Measurements from ENCODE around the gene LSM12. TPM values are rescaled to one million over a fixed set of nuclear protein-coding genes. Genes with fewer than 3 reads are reported as not detected.

LSM12 gene
- total RNA-seq, 1 experiment from 2014 or later: 109 TPM

DNA sequence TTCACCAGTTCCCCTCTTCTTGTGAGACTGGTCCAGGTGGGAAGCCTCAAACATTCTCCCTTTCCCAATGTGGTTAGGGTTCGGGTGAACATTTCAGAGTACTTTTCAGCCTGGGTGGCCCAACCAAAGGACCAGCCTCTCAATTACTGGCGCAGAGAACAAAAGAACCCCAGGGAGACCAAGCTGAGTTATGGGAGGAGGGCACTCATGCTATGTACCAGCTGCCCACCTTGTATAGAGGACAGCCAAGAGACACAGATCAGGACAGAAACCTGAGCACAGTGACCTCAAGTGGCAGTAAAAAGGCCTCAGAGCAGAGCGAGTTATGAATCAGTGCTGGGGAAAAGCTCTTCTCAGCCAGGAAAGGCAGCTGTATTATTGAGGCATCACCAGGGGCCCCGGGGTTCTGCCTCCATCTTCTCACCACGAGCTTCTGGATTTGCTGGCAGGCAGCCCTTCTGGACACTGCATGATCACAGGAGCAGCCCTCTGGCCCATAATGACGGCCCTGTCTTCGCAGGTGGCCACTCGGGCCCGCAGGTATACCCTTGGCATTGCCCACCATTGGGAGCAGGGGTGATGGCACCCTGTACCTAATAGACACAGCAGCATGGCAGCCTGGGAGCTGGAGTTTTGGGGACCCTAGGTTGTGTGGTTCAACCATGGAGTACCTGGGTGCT is 7.9 kb upstream of the LSM12 start:
- DNase-seq: no peak
- Histone ChIP-seq H3K4me3 (ENCODE audit: insufficient read depth, low read depth, low read length) (no peak overlapping the region), H3K27me3 (ENCODE audit: control insufficient read depth, insufficient read depth, low read length) (no peaks in the 10 kb centered on the region), H3K36me3 (replicated peaks; ENCODE audit: control insufficient read depth, insufficient read depth, low read length) (peaks cover 29% of the 10 kb centered on the region)

DNA sequence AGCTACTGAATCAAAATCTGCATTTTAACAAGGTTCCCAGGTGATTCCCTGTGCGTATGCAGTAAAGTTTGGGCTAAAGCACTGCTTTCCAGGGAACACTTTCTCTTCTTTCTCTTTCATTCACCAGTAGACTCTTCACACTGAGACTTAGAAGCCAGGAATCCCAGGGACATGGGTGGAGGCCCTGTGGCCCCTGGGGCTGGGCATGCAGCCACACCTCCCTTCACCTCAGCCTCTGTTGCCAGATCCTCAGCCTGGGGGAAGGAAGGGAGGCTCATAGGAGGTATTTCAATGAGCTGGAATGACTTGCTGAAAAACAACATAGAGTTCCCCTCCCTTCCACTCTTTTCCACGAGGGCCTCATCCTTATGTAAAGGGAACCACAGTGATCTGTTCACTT is 5.3 kb upstream of the LSM12 start:
- Histone ChIP-seq H3K4me3 (ENCODE audit: insufficient read depth, low read depth, low read length) (peak overlapping the region; percentile 87), H3K27me3 (ENCODE audit: control insufficient read depth, insufficient read depth, low read length) (no peaks in the 10 kb centered on the region), H3K36me3 (replicated peaks; ENCODE audit: control insufficient read depth, insufficient read depth, low read length) (peaks cover 23% of the 10 kb centered on the region)
- peak; percentile 39 for DNase-seq

DNA sequence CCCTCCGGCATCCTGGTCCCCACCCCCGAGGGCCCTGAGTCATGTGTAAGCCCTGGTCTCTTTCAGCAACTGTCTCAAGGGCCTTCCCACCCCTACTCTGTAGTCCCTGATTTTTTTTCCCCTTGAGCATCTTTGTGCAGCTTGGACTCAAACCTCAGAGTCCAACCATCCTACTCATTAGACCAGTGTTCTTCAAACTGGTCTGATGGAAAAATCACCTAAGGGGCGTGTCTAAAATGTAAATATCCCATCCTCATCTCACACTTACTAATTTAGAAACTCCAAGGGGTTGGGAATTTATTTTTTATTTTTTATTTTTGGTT is 4.7 kb upstream of the LSM12 start:
- H3K4me3 ChIP-seq (ENCODE audit: insufficient read depth, low read depth, low read length): peak overlapping the region; percentile 87
- no peaks in the 10 kb centered on the region for H3K27me3 ChIP-seq (ENCODE audit: control insufficient read depth, insufficient read depth, low read length)
- peaks cover 18% of the 10 kb centered on the region for H3K36me3 ChIP-seq (replicated peaks; ENCODE audit: control insufficient read depth, insufficient read depth, low read length)
- no peak for DNase-seq

DNA sequence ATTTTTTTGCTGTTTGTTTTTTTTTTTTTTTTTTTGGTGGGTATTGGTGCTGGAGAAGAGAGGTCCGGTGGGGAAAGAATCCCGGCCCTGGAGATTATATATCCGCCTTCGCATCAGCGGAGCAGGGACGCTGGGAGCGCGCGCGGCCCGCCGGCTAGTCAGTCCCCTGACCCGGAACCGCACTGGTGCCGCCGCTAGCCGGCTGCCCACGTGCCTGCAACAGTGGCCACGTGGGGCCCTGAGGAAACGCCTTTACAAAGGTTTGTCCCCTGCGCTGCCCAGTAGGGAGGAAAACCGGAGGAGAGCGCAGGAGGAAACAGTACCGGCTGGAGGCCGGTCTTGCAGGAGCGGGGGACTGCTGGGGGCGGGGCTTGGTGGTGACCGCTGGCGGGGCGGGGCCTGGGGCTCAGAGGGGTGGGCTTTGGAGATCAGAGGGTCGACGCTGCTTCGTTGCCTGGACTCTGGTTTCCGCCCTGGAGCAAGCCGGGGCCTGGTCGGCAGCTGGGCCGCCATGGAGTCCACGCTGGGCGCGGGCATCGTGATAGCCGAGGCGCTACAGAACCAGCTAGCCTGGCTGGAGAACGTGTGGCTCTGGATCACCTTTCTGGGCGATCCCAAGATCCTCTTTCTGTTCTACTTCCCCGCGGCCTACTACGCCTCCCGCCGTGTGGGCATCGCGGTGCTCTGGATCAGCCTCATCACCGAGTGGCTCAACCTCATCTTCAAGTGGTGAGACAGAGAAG is 4.2 kb upstream of the LSM12 start, which contains the start of gene G6PC3:
G6PC3 (plus strand) TSS at position 281 of the 743 bp plus-strand sequence; CDS start at position 512, 231 bp downstream.
- peak; percentile 100 for DNase-seq
- no peaks in the 10 kb centered on the region for H3K27me3 ChIP-seq (ENCODE audit: control insufficient read depth, insufficient read depth, low read length)
- H3K36me3 ChIP-seq (replicated peaks; ENCODE audit: control insufficient read depth, insufficient read depth, low read length): peaks cover 13% of the 10 kb centered on the region
- peak within 1 kb of the TSS; percentile 87 for H3K4me3 ChIP-seq (ENCODE audit: insufficient read depth, low read depth, low read length)

DNA sequence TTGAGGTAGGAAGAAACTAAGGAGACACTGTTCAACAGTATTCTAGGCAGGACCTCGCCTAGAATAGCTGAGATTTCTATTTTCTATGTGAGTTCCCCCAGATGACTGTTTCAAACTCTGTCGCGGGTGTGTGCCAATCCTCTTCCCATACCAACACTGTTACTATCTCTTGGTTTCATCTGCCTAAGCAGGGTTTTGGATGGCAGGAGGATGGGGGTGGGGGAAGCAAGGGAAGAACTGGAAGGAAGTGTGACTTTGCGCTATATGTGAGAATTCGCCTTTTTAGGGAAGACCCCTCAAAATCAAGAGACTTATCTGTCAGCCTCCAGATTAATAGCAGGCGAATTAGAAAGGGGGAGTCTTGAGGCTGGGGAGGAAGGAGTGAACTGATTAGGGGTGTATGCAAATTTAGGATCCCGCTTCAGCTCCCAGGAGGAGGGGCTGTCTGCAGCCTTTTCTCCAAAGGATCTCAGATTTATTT is 3.5 kb upstream of the LSM12 start:
- Histone ChIP-seq H3K36me3 (replicated peaks; ENCODE audit: control insufficient read depth, insufficient read depth, low read length) (peaks cover 8% of the 10 kb centered on the region), H3K4me3 (ENCODE audit: insufficient read depth, low read depth, low read length) (peak overlapping the region; percentile 48), H3K27me3 (ENCODE audit: control insufficient read depth, insufficient read depth, low read length) (no peaks in the 10 kb centered on the region)
- peak; percentile 86 for DNase-seq

DNA sequence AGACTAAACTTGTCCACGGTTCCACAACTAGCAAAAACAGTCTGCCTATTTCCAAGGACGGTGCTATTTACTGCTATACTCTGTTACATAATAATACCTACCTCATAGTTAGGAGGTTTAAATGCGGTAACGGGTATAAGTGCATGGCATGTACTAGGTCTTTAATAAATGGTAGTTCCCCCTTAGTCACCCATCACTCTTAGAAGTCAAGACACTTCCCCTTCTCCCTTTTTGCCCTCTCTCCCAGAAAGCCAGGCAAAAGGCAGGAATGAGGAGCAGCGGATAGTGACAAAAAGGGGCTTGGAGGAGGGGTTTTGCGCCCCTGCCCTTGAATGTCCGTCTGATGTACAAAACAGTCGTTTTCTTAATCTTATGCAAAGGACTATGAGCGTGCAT is 1.1 kb upstream of the LSM12 start:
- Histone ChIP-seq H3K27me3 (ENCODE audit: control insufficient read depth, insufficient read depth, low read length) (no peaks in the 10 kb centered on the region), H3K36me3 (replicated peaks; ENCODE audit: control insufficient read depth, insufficient read depth, low read length) (peaks cover 5% of the 10 kb centered on the region), H3K4me3 (ENCODE audit: insufficient read depth, low read depth, low read length) (no peak overlapping the region)
- DNase-seq: no peak

DNA sequence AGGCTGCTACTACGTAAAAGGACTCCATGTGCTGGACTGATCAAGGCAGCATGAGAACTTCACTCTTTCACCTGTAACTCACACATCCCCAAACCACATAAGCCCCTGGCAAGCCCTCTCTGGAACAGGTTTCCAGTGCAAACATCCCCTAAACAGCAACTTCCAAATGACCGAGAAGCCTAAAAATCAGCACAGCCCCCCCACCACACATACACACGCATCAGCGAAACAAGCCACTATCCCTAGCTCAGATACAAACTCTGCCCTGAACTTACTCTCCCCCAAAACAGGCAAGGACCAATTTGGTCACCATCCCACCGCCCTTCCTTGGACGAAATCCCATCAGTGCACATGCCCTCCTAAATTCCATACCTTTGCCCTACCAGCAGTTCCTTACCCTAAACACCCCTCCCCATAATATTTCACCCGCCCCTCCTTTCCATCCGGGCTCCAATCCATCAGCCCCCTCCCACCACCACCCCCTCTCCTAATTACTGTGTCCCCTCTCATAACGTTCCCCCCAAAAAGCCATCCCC is 735 bp downstream of the LSM12 start:
- peak overlapping the region; percentile 70 for H3K4me3 ChIP-seq (ENCODE audit: insufficient read depth, low read depth, low read length)
- no peaks in the 10 kb centered on the region for H3K27me3 ChIP-seq (ENCODE audit: control insufficient read depth, insufficient read depth, low read length)
- peaks cover 8% of the 10 kb centered on the region for H3K36me3 ChIP-seq (replicated peaks; ENCODE audit: control insufficient read depth, insufficient read depth, low read length)
- no peak for DNase-seq

DNA sequence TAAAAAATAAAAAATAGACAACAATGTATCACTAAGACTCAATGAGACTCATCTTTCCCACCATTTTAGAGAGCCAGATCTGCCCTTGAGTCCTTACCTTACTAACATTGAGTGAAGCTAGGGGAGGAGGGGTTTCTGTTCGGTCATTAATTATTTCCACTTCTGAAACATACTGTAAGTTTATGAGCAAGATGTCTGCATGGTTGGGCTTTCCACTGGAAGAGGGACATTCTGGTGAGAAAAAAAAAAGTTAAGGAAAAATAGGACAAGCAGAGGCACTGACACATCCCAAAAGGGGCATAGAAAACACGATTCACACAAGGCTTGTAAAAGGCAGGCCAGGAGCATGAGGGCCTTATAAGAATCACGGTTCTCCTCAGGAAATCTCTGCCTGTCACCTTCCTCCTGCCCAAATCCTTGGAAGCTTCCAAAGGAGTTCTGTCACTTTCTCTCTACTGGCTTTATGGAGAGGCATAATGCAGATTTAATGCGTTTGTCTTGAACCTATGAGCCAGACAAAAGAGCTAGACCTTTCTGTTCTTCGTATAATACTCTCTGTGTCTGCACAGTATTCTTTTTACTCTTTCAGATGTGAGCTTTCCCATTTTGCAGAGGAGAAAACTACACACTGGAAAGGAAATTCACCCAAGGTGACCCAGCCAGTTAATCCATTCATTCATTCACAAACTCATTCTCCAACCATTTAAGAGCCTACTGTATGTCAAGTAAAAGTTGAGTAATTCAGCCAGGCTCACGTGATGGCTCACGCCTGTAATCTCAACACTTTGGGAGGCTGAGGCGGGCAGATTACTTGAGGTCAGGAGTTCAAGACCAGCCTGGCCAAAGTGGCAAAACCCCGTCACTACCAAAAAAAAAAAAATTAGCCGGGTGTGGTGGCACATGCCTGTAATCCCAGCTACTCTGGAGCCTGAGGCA is 2.5 kb downstream of the LSM12 start:
- no peak for DNase-seq
- H3K4me3 ChIP-seq (ENCODE audit: insufficient read depth, low read depth, low read length): no peak overlapping the region

DNA sequence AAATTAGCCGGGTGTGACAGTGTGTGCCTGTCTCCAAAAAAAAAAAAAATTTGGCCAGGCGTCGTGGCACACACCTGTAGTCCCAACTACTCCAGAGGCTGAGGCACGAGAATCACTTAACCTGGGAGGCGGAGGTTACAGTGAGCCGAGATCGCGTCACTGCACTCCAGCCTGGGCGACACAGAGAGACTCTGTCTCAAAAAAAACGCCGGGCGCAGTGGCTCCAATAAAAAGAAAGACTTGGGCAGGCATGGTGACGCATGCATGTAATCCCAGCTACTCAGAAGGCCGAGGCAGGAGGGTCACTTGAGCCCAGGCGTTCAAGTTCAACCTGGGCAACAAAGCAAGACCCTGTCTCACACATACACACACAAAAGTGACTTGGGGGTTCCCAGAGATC is 3.6 kb downstream of the LSM12 start:
- Histone ChIP-seq H3K4me3 (ENCODE audit: insufficient read depth, low read depth, low read length) (no peak overlapping the region), H3K36me3 (replicated peaks; ENCODE audit: control insufficient read depth, insufficient read depth, low read length) (peaks cover 14% of the 10 kb centered on the region), H3K27me3 (ENCODE audit: control insufficient read depth, insufficient read depth, low read length) (no peaks in the 10 kb centered on the region)
- DNase-seq: no peak

More for the DNA sequence above, 2.5 kb downstream of the LSM12 start:
- Histone ChIP-seq H3K27me3 (ENCODE audit: control insufficient read depth, insufficient read depth, low read length) (no peaks in the 10 kb centered on the region), H3K36me3 (replicated peaks; ENCODE audit: control insufficient read depth, insufficient read depth, low read length) (peaks cover 11% of the 10 kb centered on the region)

DNA sequence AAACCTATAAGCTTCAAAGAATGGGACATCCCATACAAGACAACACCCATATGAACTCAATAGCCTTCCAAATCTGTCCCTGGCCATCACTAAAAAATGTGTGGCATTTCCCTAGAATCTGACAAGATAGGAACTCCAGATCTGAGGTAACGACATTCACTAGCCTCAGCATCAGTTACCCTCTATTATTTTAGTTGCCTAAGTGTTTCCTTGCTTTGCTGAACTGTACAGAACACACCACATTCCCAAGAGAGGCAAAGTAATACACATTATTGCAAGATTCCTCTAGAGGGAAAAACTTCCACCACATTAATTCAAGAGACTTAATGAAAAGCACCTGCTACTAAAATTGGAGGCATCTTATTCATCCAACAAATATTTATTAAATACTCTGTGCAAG is 5.0 kb downstream of the LSM12 start:
- DNase-seq: no peak
- peaks cover 14% of the 10 kb centered on the region for H3K36me3 ChIP-seq (replicated peaks; ENCODE audit: control insufficient read depth, insufficient read depth, low read length)
- no peaks in the 10 kb centered on the region for H3K27me3 ChIP-seq (ENCODE audit: control insufficient read depth, insufficient read depth, low read length)
- H3K4me3 ChIP-seq (ENCODE audit: insufficient read depth, low read depth, low read length): no peak overlapping the region

DNA sequence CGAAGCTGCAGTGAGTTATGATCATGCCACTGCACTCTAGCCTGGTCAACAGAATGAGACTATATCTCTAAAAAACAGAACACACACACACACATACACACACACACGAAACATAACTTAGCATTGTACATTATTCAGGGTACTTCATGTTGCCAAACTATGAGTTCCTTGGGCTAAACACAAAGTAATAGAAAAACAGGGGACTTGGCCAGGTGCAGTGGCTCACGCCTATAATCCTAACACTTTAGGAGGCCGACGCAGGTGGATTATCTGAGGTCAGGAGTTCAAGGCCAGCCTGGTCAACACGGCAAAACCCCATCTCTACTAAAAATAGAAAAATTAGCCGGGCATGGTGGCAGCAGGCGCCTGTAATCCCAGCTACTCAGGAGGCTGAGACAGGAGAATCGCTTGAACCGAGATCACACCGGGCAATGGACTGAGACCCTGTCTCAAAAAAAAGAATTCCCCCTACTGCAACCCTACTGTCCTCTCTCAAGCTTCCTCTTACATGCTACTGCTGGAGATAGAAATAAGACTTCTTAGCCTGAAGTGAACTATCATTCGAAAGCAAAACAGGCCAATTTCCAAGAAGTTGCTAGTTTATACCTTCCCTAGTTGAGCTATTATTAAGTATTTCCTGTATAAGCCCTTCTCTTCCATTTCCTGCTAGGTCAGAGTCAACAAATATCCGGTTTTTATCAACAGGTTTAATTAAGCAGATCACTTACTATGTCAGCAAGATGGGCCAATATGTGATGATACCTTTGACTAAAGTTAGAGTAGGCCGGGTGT is 7.2 kb downstream of the LSM12 start:
- Histone ChIP-seq H3K27me3 (ENCODE audit: control insufficient read depth, insufficient read depth, low read length) (no peaks in the 10 kb centered on the region), H3K36me3 (replicated peaks; ENCODE audit: control insufficient read depth, insufficient read depth, low read length) (peaks cover 16% of the 10 kb centered on the region), H3K4me3 (ENCODE audit: insufficient read depth, low read depth, low read length) (no peak overlapping the region)
- no peak for DNase-seq

DNA sequence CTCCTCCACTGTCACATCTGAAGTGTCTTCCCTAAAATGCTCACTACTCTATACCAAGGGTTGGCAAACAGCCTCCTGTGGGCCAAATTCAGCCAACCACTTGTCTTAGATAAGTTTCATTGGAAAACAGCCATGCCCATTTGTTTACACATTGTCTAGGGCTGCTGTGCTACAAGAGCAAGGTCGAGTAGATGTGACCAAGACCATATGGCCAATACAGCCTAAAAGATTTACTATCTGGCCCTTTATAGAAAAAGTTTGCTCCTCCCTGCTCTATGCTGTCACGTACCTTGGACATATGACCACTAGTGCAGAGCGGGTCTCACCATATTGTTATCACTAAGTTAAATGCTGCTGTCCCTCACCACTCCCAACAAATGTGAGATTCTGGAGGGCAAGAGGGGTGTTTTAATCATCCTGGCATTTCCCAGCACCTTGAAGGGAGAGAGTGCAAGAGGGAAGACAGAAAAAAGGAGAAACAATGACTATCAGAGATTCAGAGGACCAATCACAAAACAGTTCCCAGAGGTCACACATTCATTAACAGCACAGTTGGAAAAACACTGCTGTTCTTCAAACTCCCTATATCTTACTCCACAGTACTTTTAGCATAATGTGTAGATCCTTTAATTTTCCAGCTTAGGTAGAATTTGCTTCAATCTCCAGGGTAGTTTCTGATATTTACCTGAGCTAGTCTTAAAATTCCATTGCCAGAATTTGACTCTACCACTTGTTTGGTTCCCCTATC is 13.2 kb downstream of the LSM12 start:
- no peaks in the 10 kb centered on the region for H3K27me3 ChIP-seq (ENCODE audit: control insufficient read depth, insufficient read depth, low read length)
- DNase-seq: no peak
- no peak overlapping the region for H3K4me3 ChIP-seq (ENCODE audit: insufficient read depth, low read depth, low read length)
- H3K36me3 ChIP-seq (replicated peaks; ENCODE audit: control insufficient read depth, insufficient read depth, low read length): peaks cover 24% of the 10 kb centered on the region
